Body of pancreas (tissue), 4 donors: Measurements from ENCODE around the gene SHISA4. TPM values are rescaled to one million over a fixed set of nuclear protein-coding genes. Genes with fewer than 3 reads are reported as not detected.

ENCODE experiments used
- ATAC-seq: fragments of 150-250 bp; one replicate; pipeline ENCODE4 v1.9.1; 2016
- DNase-seq, 4 donors: peaks; one replicate each; pipeline ENCODE4 v3.0.0-alpha.2; 2019
- H3K27ac ChIP-seq, 4 donors: fragments of 200-600 bp; sonication (generic); 1 replicate in 3 of 4; 2 replicates in 1 of 4; pipeline versions ENCODE4 v1.5.1 to v1.6.1; 2016 to 2019; ENCODE audit warnings: mild to moderate bottlenecking in 1 of 4, mixed read lengths in 1 of 4, moderate library complexity in 1 of 4
- H3K27me3 ChIP-seq, 2 donors: fragments of 200-600 bp; sonication (generic); one replicate each; pipeline ENCODE4 v1.6.0; 2016; ENCODE audit warnings: mild to moderate bottlenecking in 1 of 2
- H3K36me3 ChIP-seq, 2 donors: fragments of 200-600 bp; sonication (generic); replicated peaks in 1 of 2; 2 replicates each; pipeline ENCODE4 v1.5.1; 2016; ENCODE audit warnings: low read depth in 2 of 2; ENCODE audit not compliant: insufficient read depth in 1 of 2
- H3K4me1 ChIP-seq: fragments of 200-600 bp; sonication (generic); one replicate; pipeline ENCODE4 v1.6.0; 2016
- H3K4me3 ChIP-seq, 2 donors: fragments of 200-600 bp; sonication (generic); 1 replicate in 1 of 2; 2 replicates in 1 of 2; pipeline ENCODE4 v1.5.1; 2016 to 2019
- H3K9me3 ChIP-seq, 3 donors: fragments of 200-600 bp; sonication (generic); 1 replicate in 2 of 3; 2 replicates in 1 of 3; pipeline ENCODE4 v1.5.1; 2016
- POLR2A ChIP-seq, 3 donors: fragments of 450-650 bp; IDR thresholded peaks; one replicate each; pipeline ENCODE4 v1.6.1; 2016; ENCODE audit warnings: antibody characterized with exemption in 3 of 3, mild to moderate bottlenecking in 2 of 3
- WGBS, 2 donors: methylation state at CpG; one replicate each; pipeline ENCODE4 v1.1.5; 2017; 5-methylcytosine and 5-hydroxymethylcytosine counted together
- intact Hi-C: fragments of 100-400 bp; cut with DNase I; formaldehyde crosslinking; loops from one replicate; pipeline ENCODE4 v1.15.1; 2023
- total RNA-seq, 2 donors: library from RNA; depleted of rRNA; stranded (reverse); fragments of >200 nt; gene quantifications; one replicate each; pipeline ENCODE4 v1.1.0, GENCODE V29; 2016
- TF ChIP-seq, protein P1 (sequence below), 7 experiments: fragments of 450-650 bp in 4 of 7; fragments of 200-600 bp in 3 of 7; sonication (generic) in 3 of 7; IDR thresholded peaks; one replicate each; pipeline ENCODE4 v1.5.1; 2016 to 2019; ENCODE audit warnings: antibody characterized with exemption in 7 of 7

The SHISA4 gene
- total RNA-seq, 2 donors from 2014 or later: 4.6 to 8.3 TPM

DNA sequence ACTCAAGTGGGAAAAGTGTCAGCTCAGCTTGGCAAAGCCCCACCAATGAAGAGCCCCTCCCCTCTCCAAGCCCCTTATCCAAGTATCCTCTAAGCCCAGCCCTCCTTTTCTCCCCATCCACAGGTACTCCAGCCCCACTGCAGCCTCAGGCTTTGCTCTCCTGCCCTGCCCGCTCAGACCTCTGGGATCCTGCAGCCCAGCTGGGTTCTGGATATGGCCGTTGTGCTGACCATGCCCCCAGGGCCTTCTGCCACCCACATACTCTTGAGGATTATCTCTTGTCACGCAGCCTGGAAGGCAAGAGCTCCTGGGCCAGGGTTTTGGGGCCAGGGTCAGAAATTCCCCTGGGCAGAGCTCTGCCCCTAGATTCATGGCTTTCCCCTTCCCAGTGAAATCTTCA lies 4.7 kb downstream of the SHISA4 start:
- ATAC-seq (no peak), DNase-seq (no peak)
- Histone ChIP-seq H3K4me1 (peaks cover 9% of the 10 kb centered on the region), H3K27me3 (no peaks in the 10 kb centered on the region), H3K36me3 (no peaks in the 10 kb centered on the region), H3K9me3 (no peaks in the 10 kb centered on the region), H3K4me3 (no peak overlapping the region), H3K27ac (no peak overlapping the region)
- TF ChIP-seq, protein P1, sequence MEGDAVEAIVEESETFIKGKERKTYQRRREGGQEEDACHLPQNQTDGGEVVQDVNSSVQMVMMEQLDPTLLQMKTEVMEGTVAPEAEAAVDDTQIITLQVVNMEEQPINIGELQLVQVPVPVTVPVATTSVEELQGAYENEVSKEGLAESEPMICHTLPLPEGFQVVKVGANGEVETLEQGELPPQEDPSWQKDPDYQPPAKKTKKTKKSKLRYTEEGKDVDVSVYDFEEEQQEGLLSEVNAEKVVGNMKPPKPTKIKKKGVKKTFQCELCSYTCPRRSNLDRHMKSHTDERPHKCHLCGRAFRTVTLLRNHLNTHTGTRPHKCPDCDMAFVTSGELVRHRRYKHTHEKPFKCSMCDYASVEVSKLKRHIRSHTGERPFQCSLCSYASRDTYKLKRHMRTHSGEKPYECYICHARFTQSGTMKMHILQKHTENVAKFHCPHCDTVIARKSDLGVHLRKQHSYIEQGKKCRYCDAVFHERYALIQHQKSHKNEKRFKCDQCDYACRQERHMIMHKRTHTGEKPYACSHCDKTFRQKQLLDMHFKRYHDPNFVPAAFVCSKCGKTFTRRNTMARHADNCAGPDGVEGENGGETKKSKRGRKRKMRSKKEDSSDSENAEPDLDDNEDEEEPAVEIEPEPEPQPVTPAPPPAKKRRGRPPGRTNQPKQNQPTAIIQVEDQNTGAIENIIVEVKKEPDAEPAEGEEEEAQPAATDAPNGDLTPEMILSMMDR (IDR thresholded peaks at IDR 0.05): no peak
- TF ChIP-seq POLR2A (IDR thresholded peaks at IDR 0.05): no peak
- 67 to 83% methylated on average over 3 of the region's 3 CpGs for WGBS, 2 donors
- intact Hi-C loops: loop anchor here (5.0 to 10.0 kb wide), 2 partner anchors 84 to 231 kb away; partner anchors contain the start of gene GPR37L1

DNA sequence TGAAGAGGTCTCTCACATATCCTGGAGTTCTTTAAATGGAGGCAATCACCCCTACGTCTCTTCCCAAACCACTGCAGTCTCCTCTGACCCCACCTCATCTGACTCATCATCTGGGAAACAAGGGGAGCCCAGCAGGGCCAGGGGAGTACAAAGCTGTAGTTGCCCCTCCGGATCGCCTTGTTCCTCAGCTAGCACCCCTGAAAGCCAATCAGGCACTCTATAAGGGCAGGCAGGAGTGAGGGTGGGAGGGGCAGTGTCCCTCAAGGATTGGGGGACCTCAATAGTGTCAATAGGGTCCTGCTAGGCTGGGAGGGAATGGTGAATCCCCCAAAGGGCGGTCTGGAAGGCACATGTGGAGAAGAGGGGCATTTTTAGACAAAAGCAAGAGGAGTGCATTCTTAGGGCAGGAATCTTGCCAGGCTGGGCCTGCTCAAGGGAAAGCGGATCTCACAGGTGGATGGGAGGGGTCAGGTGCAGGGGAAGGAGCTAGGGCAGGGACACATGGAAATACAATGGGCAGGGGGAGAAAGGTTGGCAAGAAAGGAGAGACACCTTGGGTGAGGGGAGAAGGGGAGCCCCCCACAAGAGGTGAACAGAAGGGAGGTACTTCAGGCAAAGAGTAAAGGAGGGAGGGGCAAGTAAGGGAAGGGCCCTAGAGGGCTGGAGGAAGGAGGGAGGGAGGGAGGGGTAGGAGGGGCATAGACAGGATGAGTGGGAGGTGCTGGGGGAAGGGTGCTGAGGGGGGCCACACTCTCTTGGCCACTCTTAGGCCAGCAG lies 5.8 kb downstream of the SHISA4 start:
- Histone ChIP-seq H3K9me3 (no peaks in the 10 kb centered on the region), H3K36me3 (no peaks in the 10 kb centered on the region), H3K27me3 (no peaks in the 10 kb centered on the region), H3K4me3 (no peak overlapping the region), H3K27ac (no peak overlapping the region), H3K4me1 (peaks cover 2% of the 10 kb centered on the region)
- 56 to 68% methylated on average over 5 of the region's 5 CpGs for WGBS, 2 donors
- intact Hi-C loops: loop anchor here (5.0 to 10.0 kb wide), 2 partner anchors 83 to 230 kb away; partner anchors contain the start of gene GPR37L1
- TF ChIP-seq, protein P1 (IDR thresholded peaks at IDR 0.05): no peak
- no peak for TF ChIP-seq POLR2A (IDR thresholded peaks at IDR 0.05)
- no peak for ATAC-seq
- DNase-seq: no peak

DNA sequence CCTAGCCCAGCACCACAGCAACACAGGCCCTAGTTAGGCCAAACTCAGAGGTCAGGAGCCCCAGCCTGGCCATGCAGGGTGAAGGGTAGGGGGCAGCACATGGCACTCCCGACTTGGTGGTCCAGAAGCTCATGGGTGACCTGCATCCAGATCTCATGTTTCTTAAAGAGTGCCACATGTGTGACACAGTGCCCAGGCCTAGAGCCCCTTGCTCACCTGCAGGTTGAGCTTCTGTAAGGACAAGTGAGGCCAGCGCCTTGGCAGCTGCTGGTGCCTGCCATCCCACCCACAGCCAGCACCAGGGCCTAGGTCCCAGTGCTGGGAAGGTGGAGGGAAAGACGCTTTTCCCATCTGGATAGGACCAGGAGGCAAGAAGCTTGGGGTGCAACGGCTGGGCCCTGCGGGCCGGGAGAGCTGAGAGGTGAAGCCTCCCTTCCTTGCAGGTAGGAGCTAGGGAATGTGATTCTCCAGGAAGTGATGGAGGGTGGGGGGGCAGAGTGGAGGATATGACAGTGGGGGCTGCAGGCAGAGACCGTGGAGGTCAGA lies 6.5 kb downstream of the SHISA4 start:
- H3K9me3 ChIP-seq: no peaks in the 10 kb centered on the region
- no peak for ATAC-seq
- intact Hi-C loops: loop anchor here (10.0 kb wide), 1 partner anchor 230 kb away; the partner anchor contains the start of gene GPR37L1
- no peaks in the 10 kb centered on the region for H3K36me3 ChIP-seq
- H3K27me3 ChIP-seq: no peaks in the 10 kb centered on the region
- no peak for DNase-seq
- H3K4me3 ChIP-seq: no peak overlapping the region
- no peak overlapping the region for H3K27ac ChIP-seq
- WGBS, 2 donors: 65 to 78% methylated on average over 6 to 7 of the region's 7 CpGs
- no peak for TF ChIP-seq POLR2A (IDR thresholded peaks at IDR 0.05)
- TF ChIP-seq, protein P1 (IDR thresholded peaks at IDR 0.05): no peak
- no peaks in the 10 kb centered on the region for H3K4me1 ChIP-seq

DNA sequence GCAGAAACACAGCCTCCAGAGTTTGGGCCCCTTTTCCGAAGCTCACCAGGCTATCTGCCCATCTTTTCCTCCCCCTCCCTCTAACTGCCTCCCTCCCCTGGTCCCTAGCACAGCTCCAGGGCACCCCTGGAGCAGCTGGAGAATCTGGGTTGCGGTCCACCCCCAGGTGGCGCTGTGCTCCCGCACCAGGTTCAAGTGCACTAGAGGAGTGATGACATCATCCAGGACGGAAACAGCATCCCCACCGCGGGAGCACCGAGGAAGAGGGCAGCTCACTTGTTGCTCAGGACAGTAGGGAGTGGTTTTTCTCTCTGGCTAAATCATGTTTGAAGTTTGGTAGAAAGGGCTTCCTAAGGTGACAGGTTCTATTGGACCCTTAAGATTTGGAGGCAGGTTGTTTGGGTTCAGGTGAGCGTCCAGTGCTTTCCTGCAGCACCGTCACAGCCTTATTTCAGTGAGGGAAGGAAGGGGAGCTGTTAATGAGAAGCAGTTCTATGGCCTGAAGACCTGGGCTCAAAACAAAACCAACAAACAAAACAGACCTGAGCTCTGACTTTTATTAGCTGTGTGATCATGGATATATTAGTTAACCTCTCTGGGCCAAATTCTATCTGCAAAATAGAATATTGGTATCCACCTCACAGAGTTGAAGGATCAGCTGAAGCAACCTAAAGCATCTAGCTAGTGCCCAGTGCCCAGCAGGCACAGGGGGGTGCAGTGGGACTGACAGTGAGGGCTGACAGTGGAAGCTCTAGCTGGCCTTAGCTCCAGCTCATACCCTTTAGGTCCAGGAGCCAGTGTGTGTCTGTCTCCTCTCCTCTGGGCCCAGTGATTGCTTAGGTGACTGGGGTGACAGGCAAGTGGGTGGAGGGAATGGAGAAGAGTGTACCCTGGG lies 7.5 kb downstream of the SHISA4 start:
- Histone ChIP-seq H3K36me3 (no peaks in the 10 kb centered on the region), H3K4me1 (no peaks in the 10 kb centered on the region), H3K4me3 (no peak overlapping the region), H3K27me3 (no peaks in the 10 kb centered on the region), H3K9me3 (no peaks in the 10 kb centered on the region), H3K27ac (no peak overlapping the region)
- intact Hi-C loops: loop anchor here (10.0 kb wide), 1 partner anchor 229 kb away; the partner anchor contains the start of gene GPR37L1
- ATAC-seq (peak; percentile 94), DNase-seq (peak; percentile 87 to 90 (median 88))
- 9 to 17% methylated on average over 7 to 10 of the region's 10 CpGs for WGBS, 2 donors
- TF ChIP-seq, protein P1 (IDR thresholded peaks at IDR 0.05): peak; percentile 90 to 94 (median 90)
- no peak for TF ChIP-seq POLR2A (IDR thresholded peaks at IDR 0.05)
